ENCODE measurements around the gene CACTIN.
"Not testable (repeated sequence)": the region's sequence is repeated elsewhere in the genome, so short reads cannot be mapped to it uniquely, and the experiment has no call there.

Gene CACTIN

DNA sequence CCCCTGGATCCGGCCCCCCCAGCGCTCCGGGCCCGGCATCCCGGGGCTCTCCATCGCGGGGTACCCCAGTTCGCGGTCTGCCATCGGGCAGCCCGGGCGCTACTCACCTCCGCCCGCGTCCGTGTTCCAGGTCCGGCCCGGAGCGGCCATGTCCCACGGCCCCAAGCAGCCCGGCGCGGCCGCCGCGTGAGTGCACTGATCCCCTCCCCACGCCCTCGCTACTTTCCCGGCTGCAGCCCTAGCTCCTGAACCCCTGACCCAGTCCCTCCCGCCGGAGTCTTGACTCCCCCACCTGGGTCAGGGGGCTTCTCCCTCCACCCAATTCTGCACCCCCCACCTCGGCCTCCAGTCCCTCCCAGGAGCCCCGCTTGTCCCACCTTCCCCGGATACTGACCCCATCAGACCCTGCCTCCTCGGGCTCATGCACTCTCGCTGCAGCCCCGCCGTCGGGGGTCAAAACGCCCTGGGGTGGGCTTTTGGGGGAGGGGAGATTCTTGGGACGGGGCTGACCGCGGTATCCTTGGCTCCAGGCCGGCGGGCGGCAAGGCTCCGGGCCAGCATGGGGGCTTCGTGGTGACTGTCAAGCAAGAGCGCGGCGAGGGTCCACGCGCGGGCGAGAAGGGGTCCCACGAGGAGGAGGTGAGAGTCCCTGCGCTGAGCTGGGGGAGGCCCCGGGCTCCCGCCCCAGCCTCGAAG lies 53.3 kb downstream of the CACTIN start:
- TF ChIP-seq, protein P1, sequence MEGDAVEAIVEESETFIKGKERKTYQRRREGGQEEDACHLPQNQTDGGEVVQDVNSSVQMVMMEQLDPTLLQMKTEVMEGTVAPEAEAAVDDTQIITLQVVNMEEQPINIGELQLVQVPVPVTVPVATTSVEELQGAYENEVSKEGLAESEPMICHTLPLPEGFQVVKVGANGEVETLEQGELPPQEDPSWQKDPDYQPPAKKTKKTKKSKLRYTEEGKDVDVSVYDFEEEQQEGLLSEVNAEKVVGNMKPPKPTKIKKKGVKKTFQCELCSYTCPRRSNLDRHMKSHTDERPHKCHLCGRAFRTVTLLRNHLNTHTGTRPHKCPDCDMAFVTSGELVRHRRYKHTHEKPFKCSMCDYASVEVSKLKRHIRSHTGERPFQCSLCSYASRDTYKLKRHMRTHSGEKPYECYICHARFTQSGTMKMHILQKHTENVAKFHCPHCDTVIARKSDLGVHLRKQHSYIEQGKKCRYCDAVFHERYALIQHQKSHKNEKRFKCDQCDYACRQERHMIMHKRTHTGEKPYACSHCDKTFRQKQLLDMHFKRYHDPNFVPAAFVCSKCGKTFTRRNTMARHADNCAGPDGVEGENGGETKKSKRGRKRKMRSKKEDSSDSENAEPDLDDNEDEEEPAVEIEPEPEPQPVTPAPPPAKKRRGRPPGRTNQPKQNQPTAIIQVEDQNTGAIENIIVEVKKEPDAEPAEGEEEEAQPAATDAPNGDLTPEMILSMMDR (conservative IDR thresholded peaks at IDR 0.05; ENCODE audit: control insufficient read depth, insufficient read depth, low read depth, low read length) = no peak
- no peak for DNase-seq (ENCODE audit: low read depth)
- peak overlapping the region; percentile 85 for H3K4me3 ChIP-seq (ENCODE audit: control insufficient read depth, low read depth, low read length)

DNA sequence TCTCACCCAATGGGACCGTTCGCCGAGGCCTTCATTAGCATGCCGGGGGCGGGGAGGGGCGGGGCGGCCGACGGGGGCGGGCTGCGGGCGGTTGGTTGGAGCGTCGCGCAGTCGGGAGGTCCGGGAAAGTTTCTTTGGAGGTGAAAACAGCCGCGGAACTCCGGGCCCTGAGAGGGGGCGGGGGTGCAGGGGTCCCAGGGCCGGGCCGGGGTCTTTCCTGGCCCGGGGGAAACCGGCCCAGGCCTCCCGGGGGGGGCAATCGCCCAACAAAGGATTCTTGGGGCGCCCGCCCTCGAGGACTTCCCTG lies 53.8 kb downstream of the CACTIN start, which contains the start of gene HMG20B:
Gene HMG20B, plus strand, starts transcription at position 90 of the 307 bp plus-strand sequence. CDS start 366 bp downstream, outside the sequence.
- TF ChIP-seq, protein P1 (conservative IDR thresholded peaks at IDR 0.05; ENCODE audit: control insufficient read depth, insufficient read depth, low read depth, low read length) = no peak
- peak within 1 kb of the TSS; percentile 85 for H3K4me3 ChIP-seq (ENCODE audit: control insufficient read depth, low read depth, low read length)

GRCh38 chr19:3572132-3572854 lies 54.3 kb downstream of the CACTIN start:
- TF ChIP-seq, protein P1 (conservative IDR thresholded peaks at IDR 0.05; ENCODE audit: control insufficient read depth, insufficient read depth, low read depth, low read length) = no peak
- peak overlapping the region; percentile 73 for H3K4me3 ChIP-seq (ENCODE audit: control insufficient read depth, low read depth, low read length)
- DNase-seq (ENCODE audit: low read depth) = peak; percentile 99

More for the DNA sequence above, 53.8 kb downstream of the CACTIN start, which contains the start of gene HMG20B:
- no peak for DNase-seq (ENCODE audit: low read depth)

GRCh38 chr19:3570606-3571011 lies 56.0 kb downstream of the CACTIN start:
- TF ChIP-seq, protein P1 (conservative IDR thresholded peaks at IDR 0.05; ENCODE audit: control insufficient read depth, insufficient read depth, low read depth, low read length) = no peak
- DNase-seq (ENCODE audit: low read depth) = no peak

DNA sequence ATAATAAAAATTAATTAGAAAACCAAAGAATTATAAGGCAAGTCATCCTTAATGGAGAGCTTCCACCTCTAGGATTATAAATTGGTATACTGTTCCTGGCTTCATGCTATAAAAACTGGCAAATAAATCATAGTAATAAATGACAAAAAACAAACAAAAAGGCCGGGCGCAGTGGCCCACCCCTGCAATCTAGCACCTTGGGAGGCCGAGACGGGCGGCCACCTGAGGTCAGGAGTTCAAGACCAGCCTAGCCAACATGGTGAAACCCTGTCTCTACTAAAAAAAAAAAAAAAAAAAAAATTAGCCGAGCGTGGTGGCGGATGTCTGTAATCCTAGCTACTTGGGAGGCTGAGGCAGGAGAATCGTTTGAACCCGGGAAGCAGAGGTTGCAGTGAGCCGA lies 56.5 kb downstream of the CACTIN start:
- DNase-seq (ENCODE audit: low read depth); H3K4me3 ChIP-seq (ENCODE audit: control insufficient read depth, low read depth, low read length): not testable (repeated sequence)

More at GRCh38 chr19:3570606-3571011, 56.0 kb downstream of the CACTIN start:
- no peak overlapping the region for H3K4me3 ChIP-seq (ENCODE audit: control insufficient read depth, low read depth, low read length)

DNA sequence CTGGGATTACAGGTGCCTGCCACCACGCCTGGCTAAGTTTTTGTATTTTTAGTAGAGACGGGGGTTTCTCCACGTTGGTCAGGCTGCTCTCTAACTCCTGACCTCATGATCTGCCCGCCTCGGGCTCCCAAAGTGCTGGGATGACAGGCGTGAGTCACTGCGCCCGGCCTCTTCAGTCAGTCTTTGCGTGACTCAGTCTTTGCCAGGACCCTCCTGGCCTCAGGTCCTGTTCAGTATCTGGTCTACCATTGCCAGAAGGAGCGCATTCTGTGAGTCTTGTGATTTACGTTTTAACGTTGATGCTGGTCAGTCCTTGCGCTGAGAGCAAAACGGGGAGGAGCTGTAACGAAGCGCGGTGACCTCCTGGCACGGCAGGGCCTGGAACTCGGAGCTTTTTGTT lies 61.5 kb downstream of the CACTIN start:
- no peak for DNase-seq (ENCODE audit: low read depth)

More for the DNA sequence above, 61.5 kb downstream of the CACTIN start:
- TF ChIP-seq, protein P1 (conservative IDR thresholded peaks at IDR 0.05; ENCODE audit: control insufficient read depth, insufficient read depth, low read depth, low read length) = no peak
- H3K4me3 ChIP-seq (ENCODE audit: control insufficient read depth, low read depth, low read length) = no peak overlapping the region

All from fibroblast of mammary gland (primary cell).